T47D (cell line): Measurements from ENCODE around the gene APLNR.

ENCODE experiments used
- DNase-seq, 2 experiments: peaks; one replicate each; pipeline versions ENCODE4 v3.0.0 to v3.0.0-alpha.2; 2011 to 2012; ENCODE audit warnings: low read depth in 1 of 2, low spot score in 1 of 2
- JUND ChIP-seq: IDR thresholded peaks from 2 replicates; pipeline ENCODE4 v1.6.1; 2012; ENCODE audit warnings: low read depth
- in situ Hi-C: cut with HindIII; loops from 2 replicates; pipeline ENCODE4 v1.10.0; 2016; ENCODE audit warnings: low sequenced_read_pairs, low pct_unique_long_range_greater_than_20kb

The APLNR gene

GRCh38 chr11:57223601-57224000 lies 13.4 kb downstream of the APLNR start:
- TF ChIP-seq JUND, result no peak
- DNase-seq, result no peak
- in situ Hi-C loops, result no loop called here

- in situ Hi-C loops, result no loop called here
- TF ChIP-seq JUND, result no peak
- no peak for DNase-seq
Measured at GRCh38 chr11:57222239-57222638, 14.8 kb downstream of the APLNR start.

- in situ Hi-C loops, result no loop called here
- TF ChIP-seq JUND, result no peak
- DNase-seq, result no peak
Measured at GRCh38 chr11:57219021-57219627, 17.9 kb downstream of the APLNR start.

GRCh38 chr11:57217053-57217452 lies 20.0 kb downstream of the APLNR start:
- in situ Hi-C loops, result no loop called here
- TF ChIP-seq JUND, result no peak
- DNase-seq, result no peak

GRCh38 chr11:57216463-57216862 lies 20.6 kb downstream of the APLNR start:
- in situ Hi-C loops, result no loop called here
- DNase-seq, result no peak

GRCh38 chr11:57214494-57214893 lies 22.6 kb downstream of the APLNR start:
- in situ Hi-C loops, result no loop called here
- DNase-seq, result no peak
- TF ChIP-seq JUND, result no peak

More at GRCh38 chr11:57216463-57216862, 20.6 kb downstream of the APLNR start:
- TF ChIP-seq JUND, result no peak

- DNase-seq, result no peak
- in situ Hi-C loops, result no loop called here
- no peak for TF ChIP-seq JUND
Measured at GRCh38 chr11:57214098-57214417, 23.0 kb downstream of the APLNR start.

- DNase-seq, result no peak
- no peak for TF ChIP-seq JUND
Measured at GRCh38 chr11:57213342-57214097, 23.5 kb downstream of the APLNR start.

GRCh38 chr11:57210781-57211180 lies 26.3 kb downstream of the APLNR start:
- TF ChIP-seq JUND, result no peak
- in situ Hi-C loops, result no loop called here
- no peak for DNase-seq

More at GRCh38 chr11:57213342-57214097, 23.5 kb downstream of the APLNR start:
- in situ Hi-C loops, result no loop called here

- DNase-seq, result no peak
- no peak for TF ChIP-seq JUND
- in situ Hi-C loops, result no loop called here
Measured at GRCh38 chr11:57207168-57207567, 29.9 kb downstream of the APLNR start.

GRCh38 chr11:57205041-57205641 lies 31.9 kb downstream of the APLNR start:
- DNase-seq, result peak in 1 of 2 experiments; percentile 23
- in situ Hi-C loops, result no loop called here
- TF ChIP-seq JUND, result no peak

GRCh38 chr11:57203882-57204480 lies 33.1 kb downstream of the APLNR start:
- no peak for TF ChIP-seq JUND
- in situ Hi-C loops, result no loop called here

GRCh38 chr11:57203359-57203758 lies 33.7 kb downstream of the APLNR start:
- no peak for DNase-seq
- in situ Hi-C loops, result no loop called here
- no peak for TF ChIP-seq JUND

More at GRCh38 chr11:57203882-57204480, 33.1 kb downstream of the APLNR start:
- DNase-seq, result no peak
